ENCODE results near the gene SUGCT.
"Not testable (repeated sequence)": the region's sequence is repeated elsewhere in the genome, so short reads cannot be mapped to it uniquely, and the experiment has no call there.

Gene SUGCT

GRCh38 chr7:40147371-40148246, 12.8 kb downstream of the SUGCT start:
- H2AFZ ChIP-seq (ENCODE audit: low read length), result no peak overlapping the region

GRCh38 chr7:40148247-40148580, 13.4 kb downstream of the SUGCT start:
- H3K27me3 ChIP-seq (ENCODE audit: insufficient read depth, low read length, poor library complexity, severe bottlenecking); H3K9ac ChIP-seq (ENCODE audit: low read depth, low read length, poor library complexity, severe bottlenecking); H3K4me3 ChIP-seq (ENCODE audit: low read length, poor library complexity, severe bottlenecking); H4K20me1 ChIP-seq (ENCODE audit: insufficient read depth, low read length, poor library complexity, severe bottlenecking); H3K9me2 ChIP-seq (replicated peaks; ENCODE audit: low read depth, low read length); H3K36me3 ChIP-seq (ENCODE audit: insufficient read depth, low read length); H3K79me2 ChIP-seq (ENCODE audit: insufficient read depth, low read length); H3K4me1 ChIP-seq (ENCODE audit: insufficient read depth, low read length, poor library complexity, severe bottlenecking); H2AFZ ChIP-seq (ENCODE audit: low read length); H3K4me2 ChIP-seq (ENCODE audit: low read depth, low read length, poor library complexity, severe bottlenecking); H3K9me3 ChIP-seq (ENCODE audit: insufficient read depth, low read depth, low read length); H3F3A ChIP-seq (ENCODE audit: low read depth): not testable (repeated sequence)

More at GRCh38 chr7:40147371-40148246, 12.8 kb downstream of the SUGCT start:
- Histone ChIP-seq H3K4me1 (ENCODE audit: insufficient read depth, low read length, poor library complexity, severe bottlenecking) (no peaks in the 10 kb centered on the region), H3K79me2 (ENCODE audit: insufficient read depth, low read length) (no peaks in the 10 kb centered on the region), H3K9me2 (replicated peaks; ENCODE audit: low read depth, low read length) (no peaks in the 10 kb centered on the region), H3K36me3 (ENCODE audit: insufficient read depth, low read length) (no peaks in the 10 kb centered on the region), H3K4me3 (ENCODE audit: low read length, poor library complexity, severe bottlenecking) (no peak overlapping the region), H3K27me3 (ENCODE audit: insufficient read depth, low read length, poor library complexity, severe bottlenecking) (no peaks in the 10 kb centered on the region), H3K9ac (ENCODE audit: low read depth, low read length, poor library complexity, severe bottlenecking) (no peak overlapping the region), H3F3A (ENCODE audit: low read depth) (no peaks in the 10 kb centered on the region), H3K4me2 (ENCODE audit: low read depth, low read length, poor library complexity, severe bottlenecking) (no peak overlapping the region), H4K20me1 (ENCODE audit: insufficient read depth, low read length, poor library complexity, severe bottlenecking) (no peaks in the 10 kb centered on the region), H3K9me3 (ENCODE audit: insufficient read depth, low read depth, low read length) (no peaks in the 10 kb centered on the region)
- TF ChIP-seq, protein P1, sequence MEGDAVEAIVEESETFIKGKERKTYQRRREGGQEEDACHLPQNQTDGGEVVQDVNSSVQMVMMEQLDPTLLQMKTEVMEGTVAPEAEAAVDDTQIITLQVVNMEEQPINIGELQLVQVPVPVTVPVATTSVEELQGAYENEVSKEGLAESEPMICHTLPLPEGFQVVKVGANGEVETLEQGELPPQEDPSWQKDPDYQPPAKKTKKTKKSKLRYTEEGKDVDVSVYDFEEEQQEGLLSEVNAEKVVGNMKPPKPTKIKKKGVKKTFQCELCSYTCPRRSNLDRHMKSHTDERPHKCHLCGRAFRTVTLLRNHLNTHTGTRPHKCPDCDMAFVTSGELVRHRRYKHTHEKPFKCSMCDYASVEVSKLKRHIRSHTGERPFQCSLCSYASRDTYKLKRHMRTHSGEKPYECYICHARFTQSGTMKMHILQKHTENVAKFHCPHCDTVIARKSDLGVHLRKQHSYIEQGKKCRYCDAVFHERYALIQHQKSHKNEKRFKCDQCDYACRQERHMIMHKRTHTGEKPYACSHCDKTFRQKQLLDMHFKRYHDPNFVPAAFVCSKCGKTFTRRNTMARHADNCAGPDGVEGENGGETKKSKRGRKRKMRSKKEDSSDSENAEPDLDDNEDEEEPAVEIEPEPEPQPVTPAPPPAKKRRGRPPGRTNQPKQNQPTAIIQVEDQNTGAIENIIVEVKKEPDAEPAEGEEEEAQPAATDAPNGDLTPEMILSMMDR (conservative IDR thresholded peaks at IDR 0.05; ENCODE audit: low read length), result peak; percentile 21; the same call in 1 of the 2 replicates
- no peak for TF ChIP-seq EZH2phosphoT487 (IDR thresholded peaks at IDR 0.05; ENCODE audit: borderline replicate concordance)

GRCh38 chr7:40148671-40149070, 13.9 kb downstream of the SUGCT start:
- H3K4me3 ChIP-seq (ENCODE audit: low read length, poor library complexity, severe bottlenecking), result no peak overlapping the region
- no peaks in the 10 kb centered on the region for H4K20me1 ChIP-seq (ENCODE audit: insufficient read depth, low read length, poor library complexity, severe bottlenecking)
- no peak overlapping the region for H3K4me2 ChIP-seq (ENCODE audit: low read depth, low read length, poor library complexity, severe bottlenecking)
- TF ChIP-seq, protein P1 (conservative IDR thresholded peaks at IDR 0.05; ENCODE audit: low read length), result no peak
- no peak for TF ChIP-seq EZH2phosphoT487 (IDR thresholded peaks at IDR 0.05; ENCODE audit: borderline replicate concordance)
- no peaks in the 10 kb centered on the region for H3K9me3 ChIP-seq (ENCODE audit: insufficient read depth, low read depth, low read length)
- H3K79me2 ChIP-seq (ENCODE audit: insufficient read depth, low read length), result no peaks in the 10 kb centered on the region
- H3K27me3 ChIP-seq (ENCODE audit: insufficient read depth, low read length, poor library complexity, severe bottlenecking), result no peaks in the 10 kb centered on the region
- H3K4me1 ChIP-seq (ENCODE audit: insufficient read depth, low read length, poor library complexity, severe bottlenecking), result no peaks in the 10 kb centered on the region
- no peak overlapping the region for H3K9ac ChIP-seq (ENCODE audit: low read depth, low read length, poor library complexity, severe bottlenecking)
- H2AFZ ChIP-seq (ENCODE audit: low read length), result no peak overlapping the region
- no peaks in the 10 kb centered on the region for H3K9me2 ChIP-seq (replicated peaks; ENCODE audit: low read depth, low read length)
- no peaks in the 10 kb centered on the region for H3F3A ChIP-seq (ENCODE audit: low read depth)
- no peaks in the 10 kb centered on the region for H3K36me3 ChIP-seq (ENCODE audit: insufficient read depth, low read length)

GRCh38 chr7:40151504-40151903, 16.7 kb downstream of the SUGCT start:
- Histone ChIP-seq H4K20me1 (ENCODE audit: insufficient read depth, low read length, poor library complexity, severe bottlenecking) (no peaks in the 10 kb centered on the region), H3K4me3 (ENCODE audit: low read length, poor library complexity, severe bottlenecking) (no peak overlapping the region), H3K27me3 (ENCODE audit: insufficient read depth, low read length, poor library complexity, severe bottlenecking) (no peaks in the 10 kb centered on the region), H3K4me2 (ENCODE audit: low read depth, low read length, poor library complexity, severe bottlenecking) (no peak overlapping the region), H2AFZ (ENCODE audit: low read length) (no peak overlapping the region), H3K9ac (ENCODE audit: low read depth, low read length, poor library complexity, severe bottlenecking) (no peak overlapping the region), H3K9me2 (replicated peaks; ENCODE audit: low read depth, low read length) (no peaks in the 10 kb centered on the region), H3K9me3 (ENCODE audit: insufficient read depth, low read depth, low read length) (no peaks in the 10 kb centered on the region), H3F3A (ENCODE audit: low read depth) (no peaks in the 10 kb centered on the region), H3K36me3 (ENCODE audit: insufficient read depth, low read length) (no peaks in the 10 kb centered on the region), H3K79me2 (ENCODE audit: insufficient read depth, low read length) (no peaks in the 10 kb centered on the region), H3K4me1 (ENCODE audit: insufficient read depth, low read length, poor library complexity, severe bottlenecking) (no peaks in the 10 kb centered on the region)
- TF ChIP-seq EZH2phosphoT487 (IDR thresholded peaks at IDR 0.05; ENCODE audit: borderline replicate concordance), result no peak
- TF ChIP-seq, protein P1 (conservative IDR thresholded peaks at IDR 0.05; ENCODE audit: low read length), result no peak
